ENCODE data around the gene USP15. TPM values are rescaled to one million over a fixed set of nuclear protein-coding genes. Genes with fewer than 3 reads are reported as not detected.
A peak's percentile ranks its signal among the peaks of the same experiment; 100 is the strongest.

Gene USP15
- total RNA-seq, 1 experiment from 2014 or later, result 25.8 TPM

DNA sequence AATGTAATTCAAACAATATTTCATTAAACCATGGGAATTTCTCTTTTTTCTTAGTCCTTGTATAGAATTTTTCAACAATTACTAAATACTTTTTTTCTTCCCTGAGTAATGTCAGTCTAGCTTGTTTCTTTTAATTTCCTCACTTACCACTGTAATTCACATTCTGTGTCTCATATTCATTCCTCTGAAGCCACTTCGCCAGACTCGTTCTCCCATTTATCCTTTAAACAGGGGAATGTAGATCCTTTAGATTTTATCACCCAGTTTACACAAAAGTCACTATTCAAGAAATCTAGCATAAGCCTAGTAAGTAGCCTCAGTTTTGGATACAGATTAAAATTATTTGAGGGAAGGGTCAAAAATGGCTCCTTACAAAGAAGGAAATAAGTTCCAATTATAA is 6.8 kb downstream of the USP15 start:
- intact Hi-C loops (cut with micrococcal nuclease; ENCODE audit: unreplicated experiment), result loop anchor here (10.0 kb wide), 1 partner anchor 198 kb away; the partner anchor contains the start of gene MON2
- Histone ChIP-seq H3K27ac (no peak overlapping the region), H3K36me3 (ENCODE audit: low read depth) (no peaks in the 10 kb centered on the region), H3F3A (ENCODE audit: insufficient read depth, low read depth) (peaks cover 6% of the 10 kb centered on the region; the same call in 1 of the 2 replicates), H3K9me2 (ENCODE audit: insufficient read depth) (no peaks in the 10 kb centered on the region), H3K27me3 (ENCODE audit: insufficient read depth, low read depth) (no peaks in the 10 kb centered on the region), H3K79me2 (ENCODE audit: low read depth) (peaks cover 100% of the 10 kb centered on the region), H4K20me1 (ENCODE audit: insufficient read depth) (peaks cover 30% of the 10 kb centered on the region), H3K4me1 (replicated peaks; ENCODE audit: insufficient read depth) (peaks cover 14% of the 10 kb centered on the region; the same call in 1 of the 2 replicates), H3K9me3 (ENCODE audit: insufficient read depth, low read depth) (no peaks in the 10 kb centered on the region), H3K4me3 (no peak overlapping the region), H3K4me2 (no peak overlapping the region), H2AFZ (no peak overlapping the region)
- no TSS peak for BruUV-seq (replicated peaks)
- ChIA-PET CTCF (no interaction called here), POLR2A (ENCODE audit: unreplicated experiment) (no interaction called here)
- DNase-seq, result no peak
- TF ChIP-seq, protein P1, sequence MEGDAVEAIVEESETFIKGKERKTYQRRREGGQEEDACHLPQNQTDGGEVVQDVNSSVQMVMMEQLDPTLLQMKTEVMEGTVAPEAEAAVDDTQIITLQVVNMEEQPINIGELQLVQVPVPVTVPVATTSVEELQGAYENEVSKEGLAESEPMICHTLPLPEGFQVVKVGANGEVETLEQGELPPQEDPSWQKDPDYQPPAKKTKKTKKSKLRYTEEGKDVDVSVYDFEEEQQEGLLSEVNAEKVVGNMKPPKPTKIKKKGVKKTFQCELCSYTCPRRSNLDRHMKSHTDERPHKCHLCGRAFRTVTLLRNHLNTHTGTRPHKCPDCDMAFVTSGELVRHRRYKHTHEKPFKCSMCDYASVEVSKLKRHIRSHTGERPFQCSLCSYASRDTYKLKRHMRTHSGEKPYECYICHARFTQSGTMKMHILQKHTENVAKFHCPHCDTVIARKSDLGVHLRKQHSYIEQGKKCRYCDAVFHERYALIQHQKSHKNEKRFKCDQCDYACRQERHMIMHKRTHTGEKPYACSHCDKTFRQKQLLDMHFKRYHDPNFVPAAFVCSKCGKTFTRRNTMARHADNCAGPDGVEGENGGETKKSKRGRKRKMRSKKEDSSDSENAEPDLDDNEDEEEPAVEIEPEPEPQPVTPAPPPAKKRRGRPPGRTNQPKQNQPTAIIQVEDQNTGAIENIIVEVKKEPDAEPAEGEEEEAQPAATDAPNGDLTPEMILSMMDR (conservative IDR thresholded peaks at IDR 0.05), result no peak
- no peak for TF ChIP-seq EZH2 (IDR thresholded peaks at IDR 0.05; ENCODE audit: low read depth)

GRCh38 chr12:62267480-62267879 is 7.3 kb downstream of the USP15 start:
- Histone ChIP-seq H3K4me3 (no peak overlapping the region), H3F3A (ENCODE audit: insufficient read depth, low read depth) (peaks cover 6% of the 10 kb centered on the region; the same call in 1 of the 2 replicates), H4K20me1 (ENCODE audit: insufficient read depth) (peaks cover 31% of the 10 kb centered on the region), H3K9me2 (ENCODE audit: insufficient read depth) (no peaks in the 10 kb centered on the region), H2AFZ (no peak overlapping the region), H3K36me3 (ENCODE audit: low read depth) (no peaks in the 10 kb centered on the region), H3K4me2 (no peak overlapping the region), H3K9me3 (ENCODE audit: insufficient read depth, low read depth) (no peaks in the 10 kb centered on the region), H3K27ac (no peak overlapping the region), H3K4me1 (replicated peaks; ENCODE audit: insufficient read depth) (peaks cover 10% of the 10 kb centered on the region; the same call in 1 of the 2 replicates), H3K79me2 (ENCODE audit: low read depth) (peaks cover 100% of the 10 kb centered on the region), H3K27me3 (ENCODE audit: insufficient read depth, low read depth) (no peaks in the 10 kb centered on the region)
- ChIA-PET CTCF (no interaction called here), POLR2A (ENCODE audit: unreplicated experiment) (no interaction called here)
- intact Hi-C loops (cut with micrococcal nuclease; ENCODE audit: unreplicated experiment), result loop anchor here (10.0 kb wide), 1 partner anchor 197 kb away; the partner anchor contains the start of gene MON2
- TF ChIP-seq EZH2 (IDR thresholded peaks at IDR 0.05; ENCODE audit: low read depth), result no peak
- BruUV-seq (replicated peaks), result no TSS peak
- no peak for DNase-seq

DNA sequence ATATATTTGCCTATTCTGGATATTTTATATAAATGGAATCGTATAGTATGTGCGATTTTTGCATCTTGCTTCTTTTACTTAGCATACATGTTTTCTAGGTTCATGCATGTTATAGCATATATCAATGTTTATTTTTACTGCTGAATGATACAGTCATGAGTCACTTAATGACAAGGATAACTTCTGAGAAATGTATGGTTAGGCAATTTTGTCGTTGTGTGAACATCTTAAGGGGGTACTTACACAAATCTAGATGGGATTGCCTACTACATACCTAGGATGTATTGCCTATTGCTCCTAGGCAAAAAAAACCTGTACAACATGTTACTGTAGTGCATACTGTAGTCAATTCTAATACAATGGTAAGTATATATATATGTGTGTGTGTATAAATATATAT is 8.8 kb downstream of the USP15 start:
- Histone ChIP-seq H3K9me3 (ENCODE audit: insufficient read depth, low read depth) (no peaks in the 10 kb centered on the region), H3K4me1 (replicated peaks; ENCODE audit: insufficient read depth) (peaks cover 4% of the 10 kb centered on the region; the same call in 1 of the 2 replicates), H3K79me2 (ENCODE audit: low read depth) (peaks cover 100% of the 10 kb centered on the region), H4K20me1 (ENCODE audit: insufficient read depth) (peaks cover 38% of the 10 kb centered on the region), H3K4me2 (no peak overlapping the region), H2AFZ (no peak overlapping the region), H3K27ac (no peak overlapping the region), H3K27me3 (ENCODE audit: insufficient read depth, low read depth) (no peaks in the 10 kb centered on the region), H3K9me2 (ENCODE audit: insufficient read depth) (no peaks in the 10 kb centered on the region), H3K4me3 (no peak overlapping the region), H3K36me3 (ENCODE audit: low read depth) (no peaks in the 10 kb centered on the region), H3F3A (ENCODE audit: insufficient read depth, low read depth) (peaks cover 6% of the 10 kb centered on the region; the same call in 1 of the 2 replicates)
- TF ChIP-seq, protein P1 (conservative IDR thresholded peaks at IDR 0.05), result no peak
- TF ChIP-seq EZH2 (IDR thresholded peaks at IDR 0.05; ENCODE audit: low read depth), result no peak
- DNase-seq, result peak in 1 of 2 experiments; percentile 43
- ChIA-PET POLR2A (ENCODE audit: unreplicated experiment) (no interaction called here), CTCF (no interaction called here)
- no TSS peak for BruUV-seq (replicated peaks)
- intact Hi-C loops (cut with micrococcal nuclease; ENCODE audit: unreplicated experiment), result loop anchor here (10.0 kb wide), 1 partner anchor 196 kb away; the partner anchor contains the start of gene MON2

All from PC-9 (cell line).